SU-DHL-6 (cell line): ENCODE data around the gene ITPRIPL2.

Source experiments
- EZH2phosphoT487 ChIP-seq: fragments of 200-600 bp; sonication (generic), shearing (Covaris generic); conservative IDR thresholded peaks from 2 replicates; pipeline ENCODE4 v1.6.1; 2018; ENCODE audit warnings: mild to moderate bottlenecking, antibody characterized with exemption, low read length, moderate library complexity, mixed read lengths
- TF ChIP-seq, protein P1 (sequence below): fragments of 200-600 bp; sonication (generic); IDR thresholded peaks from one replicate; pipeline ENCODE4 v1.5.1; 2017; ENCODE audit warnings: antibody characterized with exemption, mild to moderate bottlenecking, low read length, moderate library complexity; ENCODE audit not compliant: insufficient read depth, poor library complexity, severe bottlenecking

DNA sequence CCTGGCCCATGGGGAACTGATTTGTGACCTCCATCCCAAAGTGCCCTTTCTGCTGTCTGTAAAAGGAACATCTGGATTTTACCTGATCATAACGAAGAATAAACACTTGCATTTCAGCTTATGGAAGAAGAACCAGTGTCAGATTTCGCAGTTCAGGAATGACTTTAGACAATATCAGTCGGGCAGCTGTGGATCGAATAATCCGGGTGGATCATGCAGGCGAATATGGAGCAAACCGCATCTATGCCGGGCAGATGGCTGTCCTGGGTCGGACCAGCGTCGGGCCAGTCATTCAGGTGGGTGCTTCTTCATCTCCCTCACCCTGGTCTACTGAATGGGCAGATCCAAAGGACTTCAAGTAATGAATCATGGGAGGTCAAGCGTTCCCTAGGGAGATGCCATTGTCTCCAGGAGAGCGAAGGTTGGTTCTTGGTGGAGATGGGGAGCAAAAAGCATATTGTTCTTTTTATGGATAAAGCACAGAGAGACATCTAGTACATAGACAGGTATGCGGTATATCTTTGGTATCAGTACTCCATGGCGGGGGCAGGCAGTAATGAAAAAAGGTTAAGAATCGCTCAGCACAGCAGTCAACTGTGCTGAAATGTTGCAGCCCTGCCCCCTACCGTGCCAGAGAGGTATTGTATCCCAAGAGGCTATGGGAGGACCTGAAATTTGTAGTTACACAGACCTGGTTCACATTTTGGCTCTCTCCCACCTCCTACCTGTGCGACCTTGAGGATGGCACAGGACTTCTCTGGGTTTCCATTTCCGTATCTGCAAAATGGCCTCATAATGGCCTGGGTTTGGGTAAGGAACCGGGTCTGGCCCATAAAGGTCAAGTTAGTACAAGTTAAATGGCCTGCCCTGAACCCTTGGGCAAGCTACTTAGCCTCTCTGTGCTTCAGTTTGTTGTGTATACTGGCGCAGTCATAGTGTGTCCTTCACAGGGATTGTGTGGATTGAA is 41.7 kb upstream of the ITPRIPL2 start:
- TF ChIP-seq, protein P1, sequence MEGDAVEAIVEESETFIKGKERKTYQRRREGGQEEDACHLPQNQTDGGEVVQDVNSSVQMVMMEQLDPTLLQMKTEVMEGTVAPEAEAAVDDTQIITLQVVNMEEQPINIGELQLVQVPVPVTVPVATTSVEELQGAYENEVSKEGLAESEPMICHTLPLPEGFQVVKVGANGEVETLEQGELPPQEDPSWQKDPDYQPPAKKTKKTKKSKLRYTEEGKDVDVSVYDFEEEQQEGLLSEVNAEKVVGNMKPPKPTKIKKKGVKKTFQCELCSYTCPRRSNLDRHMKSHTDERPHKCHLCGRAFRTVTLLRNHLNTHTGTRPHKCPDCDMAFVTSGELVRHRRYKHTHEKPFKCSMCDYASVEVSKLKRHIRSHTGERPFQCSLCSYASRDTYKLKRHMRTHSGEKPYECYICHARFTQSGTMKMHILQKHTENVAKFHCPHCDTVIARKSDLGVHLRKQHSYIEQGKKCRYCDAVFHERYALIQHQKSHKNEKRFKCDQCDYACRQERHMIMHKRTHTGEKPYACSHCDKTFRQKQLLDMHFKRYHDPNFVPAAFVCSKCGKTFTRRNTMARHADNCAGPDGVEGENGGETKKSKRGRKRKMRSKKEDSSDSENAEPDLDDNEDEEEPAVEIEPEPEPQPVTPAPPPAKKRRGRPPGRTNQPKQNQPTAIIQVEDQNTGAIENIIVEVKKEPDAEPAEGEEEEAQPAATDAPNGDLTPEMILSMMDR = peak; percentile 58
- no peak for TF ChIP-seq EZH2phosphoT487
